Stomach (tissue), 4 donors: ENCODE results near the gene GNAI1.

Experiments used
- CTCF ChIP-seq, 7 experiments: fragments of 450-650 bp in 4 of 7; fragments of 200-600 bp in 3 of 7; sonication (generic) in 3 of 7; IDR thresholded peaks; one replicate each; pipeline ENCODE4 v1.5.1; 2016 to 2019; ENCODE audit warnings: antibody characterized with exemption in 7 of 7, control low read depth in 2 of 7, mild to moderate bottlenecking in 1 of 7
- EP300 ChIP-seq: sonication (generic); formaldehyde crosslinking; IDR thresholded peaks from one replicate; pipeline ENCODE4 v1.6.1; 2017; ENCODE audit warnings: antibody characterized with exemption
- POLR2A ChIP-seq, 4 donors: fragments of 450-650 bp; IDR thresholded peaks; one replicate each; pipeline ENCODE4 v1.6.1; 2016; ENCODE audit warnings: antibody characterized with exemption in 4 of 4, control low read depth in 2 of 4, mild to moderate bottlenecking in 1 of 4, moderate library complexity in 1 of 4
- POLR2AphosphoS5 ChIP-seq, 3 donors: sonication (generic); formaldehyde crosslinking; IDR thresholded peaks; one replicate each; pipeline ENCODE4 v1.6.1; 2016; ENCODE audit warnings: antibody characterized with exemption in 3 of 3

GRCh38 chr7:80206763-80207162 lies 72.1 kb downstream of the GNAI1 start:
- TF ChIP-seq CTCF (IDR thresholded peaks at IDR 0.05): no peak
- TF ChIP-seq EP300: no peak
- no peak for TF ChIP-seq POLR2A (IDR thresholded peaks at IDR 0.05)
- no peak for TF ChIP-seq POLR2AphosphoS5 (IDR thresholded peaks at IDR 0.05)
